Head of caudate nucleus (tissue), 42 donors: ENCODE data around the gene POU3F1.

Experiments
- DNase-seq, 42 donors: peaks; one replicate each; pipeline versions ENCODE4 v3.0.0 to v3.0.0-alpha.2; 2020 to 2021; ENCODE audit warnings: mixed read lengths in 7 of 42
- intact Hi-C: fragments of 100-400 bp; cut with DNase I; formaldehyde crosslinking; loops from one replicate; pipeline ENCODE4 v1.15.0; 2022

Gene POU3F1

GRCh38 chr1:38053416-38054091, 7.0 kb upstream of the POU3F1 start:
- intact Hi-C loops = no loop called here

GRCh38 chr1:38052750-38053415, 6.3 kb upstream of the POU3F1 start:
- intact Hi-C loops = no loop called here
- DNase-seq = no peak

More at GRCh38 chr1:38053416-38054091, 7.0 kb upstream of the POU3F1 start:
- DNase-seq = no peak

- DNase-seq = no peak
- intact Hi-C loops = no loop called here
Observed at GRCh38 chr1:38051079-38051543, 4.5 kb upstream of the POU3F1 start.

GRCh38 chr1:38050397-38051078, 3.9 kb upstream of the POU3F1 start:
- peak in 11 of 42 donors; percentile 25 to 77 (median 61) for DNase-seq
- intact Hi-C loops = no loop called here

GRCh38 chr1:38047603-38048141, 1.1 kb upstream of the POU3F1 start:
- intact Hi-C loops = no loop called here
- peak in 3 of 42 donors; percentile 9 to 39 (median 24) for DNase-seq

- peak; percentile 88 to 98 (median 95) for DNase-seq
- intact Hi-C loops = no loop called here
Observed at GRCh38 chr1:38046884-38047602, 450 bp upstream of the POU3F1 start.

- DNase-seq = peak in 16 of 42 donors; percentile 24 to 67 (median 40)
- intact Hi-C loops = no loop called here
Observed at GRCh38 chr1:38045401-38046332, 926 bp downstream of the POU3F1 start.

GRCh38 chr1:38044221-38045215, 2.1 kb downstream of the POU3F1 start:
- DNase-seq = peak in 4 of 42 donors; percentile 22 to 53 (median 30)
- intact Hi-C loops = no loop called here

GRCh38 chr1:38043036-38043747, 3.4 kb downstream of the POU3F1 start:
- intact Hi-C loops = no loop called here
- DNase-seq = peak in 3 of 42 donors; percentile 25 to 57 (median 43)

- DNase-seq = peak in 6 of 42 donors; percentile 21 to 61 (median 49)
- intact Hi-C loops = no loop called here
Observed at GRCh38 chr1:38041936-38042834, 4.4 kb downstream of the POU3F1 start.

- intact Hi-C loops = no loop called here
- DNase-seq = peak in 10 of 42 donors; percentile 38 to 69 (median 49)
Observed at GRCh38 chr1:38039331-38040088, 7.1 kb downstream of the POU3F1 start.

- intact Hi-C loops = no loop called here
- peak in 2 of 42 donors; percentile 35 to 43 for DNase-seq
Observed at GRCh38 chr1:38038861-38039260, 7.7 kb downstream of the POU3F1 start.

- intact Hi-C loops = no loop called here
- peak in 1 of 42 donors; percentile 36 for DNase-seq
Observed at GRCh38 chr1:38037221-38037939, 9.2 kb downstream of the POU3F1 start.

GRCh38 chr1:38034871-38035270, 11.7 kb downstream of the POU3F1 start:
- intact Hi-C loops = no loop called here
- DNase-seq = peak in 4 of 42 donors; percentile 33 to 62 (median 48)
